Measurements from ENCODE around the gene LRRFIP1.

DNA sequence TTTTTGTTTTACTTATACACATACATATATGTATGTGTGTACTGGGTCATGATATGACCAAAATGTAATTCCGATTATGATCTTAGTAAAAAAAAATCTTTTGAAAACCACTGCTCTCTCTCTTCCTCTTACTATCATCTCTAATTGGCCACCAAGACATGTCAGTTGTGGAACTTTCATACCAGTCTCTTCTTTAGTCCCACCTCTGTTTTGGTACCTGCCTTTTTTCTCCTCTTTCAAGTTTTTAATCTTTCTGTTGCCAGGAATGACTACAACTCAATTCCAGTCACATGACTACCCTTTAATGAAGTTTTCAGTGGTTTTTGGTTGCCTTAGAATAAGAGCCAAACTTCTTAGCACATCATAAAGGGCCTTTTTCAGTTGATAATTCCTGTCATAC lies 188.2 kb downstream of the LRRFIP1 start:
- TF ChIP-seq, protein P1, sequence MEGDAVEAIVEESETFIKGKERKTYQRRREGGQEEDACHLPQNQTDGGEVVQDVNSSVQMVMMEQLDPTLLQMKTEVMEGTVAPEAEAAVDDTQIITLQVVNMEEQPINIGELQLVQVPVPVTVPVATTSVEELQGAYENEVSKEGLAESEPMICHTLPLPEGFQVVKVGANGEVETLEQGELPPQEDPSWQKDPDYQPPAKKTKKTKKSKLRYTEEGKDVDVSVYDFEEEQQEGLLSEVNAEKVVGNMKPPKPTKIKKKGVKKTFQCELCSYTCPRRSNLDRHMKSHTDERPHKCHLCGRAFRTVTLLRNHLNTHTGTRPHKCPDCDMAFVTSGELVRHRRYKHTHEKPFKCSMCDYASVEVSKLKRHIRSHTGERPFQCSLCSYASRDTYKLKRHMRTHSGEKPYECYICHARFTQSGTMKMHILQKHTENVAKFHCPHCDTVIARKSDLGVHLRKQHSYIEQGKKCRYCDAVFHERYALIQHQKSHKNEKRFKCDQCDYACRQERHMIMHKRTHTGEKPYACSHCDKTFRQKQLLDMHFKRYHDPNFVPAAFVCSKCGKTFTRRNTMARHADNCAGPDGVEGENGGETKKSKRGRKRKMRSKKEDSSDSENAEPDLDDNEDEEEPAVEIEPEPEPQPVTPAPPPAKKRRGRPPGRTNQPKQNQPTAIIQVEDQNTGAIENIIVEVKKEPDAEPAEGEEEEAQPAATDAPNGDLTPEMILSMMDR (IDR thresholded peaks at IDR 0.05; ENCODE audit: low read depth, low read length) = no peak
- TF ChIP-seq EZH2phosphoT487 (IDR thresholded peaks at IDR 0.05; ENCODE audit: low read depth) = no peak
